COLO668 (cell line): ENCODE data around the gene PAFAH2.
"Not testable (repeated sequence)": the region's sequence is repeated elsewhere in the genome, so short reads cannot be mapped to it uniquely, and the experiment has no call there.

Source experiments
- DNase-seq: peaks from one replicate; lab custom pipeline; 2025; ENCODE audit not compliant: unreplicated experiment; lab: John Stamatoyannopoulos, UW

Gene PAFAH2

GRCh38 chr1:25987951-25988350 is 9.9 kb downstream of the PAFAH2 start:
- DNase-seq: no peak

- DNase-seq: not testable (repeated sequence)
Measured at GRCh38 chr1:25986773-25987172, 11.1 kb downstream of the PAFAH2 start.

- DNase-seq: no peak
Measured at GRCh38 chr1:25985670-25986069, 12.2 kb downstream of the PAFAH2 start.

GRCh38 chr1:25985171-25985570 is 12.7 kb downstream of the PAFAH2 start:
- DNase-seq: no peak

GRCh38 chr1:25979210-25979609 is 18.7 kb downstream of the PAFAH2 start:
- DNase-seq: no peak

GRCh38 chr1:25978403-25978802 is 19.5 kb downstream of the PAFAH2 start:
- DNase-seq: no peak

GRCh38 chr1:25977801-25978200 is 20.1 kb downstream of the PAFAH2 start:
- DNase-seq: no peak

- DNase-seq: no peak
Measured at GRCh38 chr1:25973610-25974321, 24.1 kb downstream of the PAFAH2 start.

- no peak for DNase-seq
Measured at GRCh38 chr1:25971811-25972180, 26.1 kb downstream of the PAFAH2 start.

- DNase-seq: no peak
Measured at GRCh38 chr1:25971066-25971810, 26.6 kb downstream of the PAFAH2 start.

GRCh38 chr1:25967308-25967707 is 30.6 kb downstream of the PAFAH2 start:
- DNase-seq: no peak

GRCh38 chr1:25959611-25960010 is 38.3 kb downstream of the PAFAH2 start:
- DNase-seq: no peak

GRCh38 chr1:25958465-25958864 is 39.4 kb downstream of the PAFAH2 start:
- no peak for DNase-seq

GRCh38 chr1:25955553-25955952 is 42.3 kb downstream of the PAFAH2 start:
- no peak for DNase-seq

GRCh38 chr1:25954282-25954938 is 43.5 kb downstream of the PAFAH2 start:
- DNase-seq: no peak

GRCh38 chr1:25952841-25953401 is 44.9 kb downstream of the PAFAH2 start:
- no peak for DNase-seq

- DNase-seq: no peak
Measured at GRCh38 chr1:25948641-25949040, 49.2 kb downstream of the PAFAH2 start.

GRCh38 chr1:25947027-25947426 is 50.8 kb downstream of the PAFAH2 start:
- no peak for DNase-seq

- no peak for DNase-seq
Measured at GRCh38 chr1:25945761-25946160, 52.1 kb downstream of the PAFAH2 start.

GRCh38 chr1:25944986-25945385 is 52.9 kb downstream of the PAFAH2 start:
- DNase-seq: no peak

GRCh38 chr1:25943511-25943910 is 54.4 kb downstream of the PAFAH2 start:
- not testable (repeated sequence) for DNase-seq

GRCh38 chr1:25936947-25937346 is 60.9 kb downstream of the PAFAH2 start:
- DNase-seq: no peak
